GM10847 (cell line): Measurements from ENCODE around the gene XYLT2.
A peak's percentile ranks its signal among the peaks of the same experiment; 100 is the strongest.

Experiments
- POLR2A ChIP-seq: IDR thresholded peaks from 2 replicates; pipeline ENCODE4 v1.6.1; 2011; ENCODE audit not compliant: insufficient read length; ENCODE audit errors: extremely low read depth

The XYLT2 gene

GRCh38 chr17:50365165-50365564, 19.2 kb downstream of the XYLT2 start:
- no peak for TF ChIP-seq POLR2A

GRCh38 chr17:50365649-50366393, 19.9 kb downstream of the XYLT2 start:
- TF ChIP-seq POLR2A: no peak

- TF ChIP-seq POLR2A: no peak
Measured at GRCh38 chr17:50367401-50367800, 21.5 kb downstream of the XYLT2 start.

- no peak for TF ChIP-seq POLR2A
Measured at GRCh38 chr17:50370052-50370451, 24.1 kb downstream of the XYLT2 start.

GRCh38 chr17:50371526-50371925, 25.6 kb downstream of the XYLT2 start:
- no peak for TF ChIP-seq POLR2A

GRCh38 chr17:50372222-50372757, 26.4 kb downstream of the XYLT2 start:
- TF ChIP-seq POLR2A: no peak

- peak; percentile 90 for TF ChIP-seq POLR2A
Measured at GRCh38 chr17:50372758-50373556, 27.0 kb downstream of the XYLT2 start, which contains the start of the genes EME1 and MRPL27. TSS of gene EME1 (plus strand) at chr17:50373229. CDS start at chr17:50375209, 1,980 bp downstream. TSS of gene MRPL27 (minus strand) at chr17:50373184. CDS start at chr17:50373170, 14 bp downstream.

- TF ChIP-seq POLR2A: no peak
Measured at GRCh38 chr17:50373705-50374104, 27.8 kb downstream of the XYLT2 start.

- TF ChIP-seq POLR2A: no peak
Measured at GRCh38 chr17:50375858-50376538, 30.1 kb downstream of the XYLT2 start.

GRCh38 chr17:50379351-50380132, 33.6 kb downstream of the XYLT2 start:
- no peak for TF ChIP-seq POLR2A

GRCh38 chr17:50380369-50381259, 34.7 kb downstream of the XYLT2 start:
- no peak for TF ChIP-seq POLR2A

- TF ChIP-seq POLR2A: no peak
Measured at GRCh38 chr17:50381260-50381815, 35.4 kb downstream of the XYLT2 start.

GRCh38 chr17:50381920-50382319, 36.0 kb downstream of the XYLT2 start:
- no peak for TF ChIP-seq POLR2A

- TF ChIP-seq POLR2A: no peak
Measured at GRCh38 chr17:50382931-50383330, 37.0 kb downstream of the XYLT2 start.

GRCh38 chr17:50386510-50386909, 40.6 kb downstream of the XYLT2 start:
- no peak for TF ChIP-seq POLR2A
